ENCODE measurements around the gene CDC42EP2.

The CDC42EP2 gene

DNA sequence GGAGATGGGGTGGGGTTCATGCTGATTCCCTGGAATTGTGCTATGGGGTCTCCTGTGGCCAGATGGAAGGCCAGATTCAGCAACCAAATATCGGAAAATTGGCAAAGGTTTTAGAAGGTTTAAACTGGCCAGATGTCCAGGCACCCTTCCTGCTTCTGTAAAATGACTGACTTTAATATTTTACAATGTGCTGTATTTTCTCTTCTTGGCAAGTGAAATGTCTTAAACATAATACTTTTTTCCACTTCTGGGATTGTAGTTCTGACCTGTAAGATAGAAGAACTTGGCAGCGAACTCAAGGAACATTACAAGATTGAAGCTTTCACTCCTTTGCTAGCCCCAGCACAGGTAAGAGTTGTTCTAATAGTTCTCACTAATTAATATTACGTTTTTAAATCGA lies 35.4 kb upstream of the CDC42EP2 start:
- TF ChIP-seq, protein P1, sequence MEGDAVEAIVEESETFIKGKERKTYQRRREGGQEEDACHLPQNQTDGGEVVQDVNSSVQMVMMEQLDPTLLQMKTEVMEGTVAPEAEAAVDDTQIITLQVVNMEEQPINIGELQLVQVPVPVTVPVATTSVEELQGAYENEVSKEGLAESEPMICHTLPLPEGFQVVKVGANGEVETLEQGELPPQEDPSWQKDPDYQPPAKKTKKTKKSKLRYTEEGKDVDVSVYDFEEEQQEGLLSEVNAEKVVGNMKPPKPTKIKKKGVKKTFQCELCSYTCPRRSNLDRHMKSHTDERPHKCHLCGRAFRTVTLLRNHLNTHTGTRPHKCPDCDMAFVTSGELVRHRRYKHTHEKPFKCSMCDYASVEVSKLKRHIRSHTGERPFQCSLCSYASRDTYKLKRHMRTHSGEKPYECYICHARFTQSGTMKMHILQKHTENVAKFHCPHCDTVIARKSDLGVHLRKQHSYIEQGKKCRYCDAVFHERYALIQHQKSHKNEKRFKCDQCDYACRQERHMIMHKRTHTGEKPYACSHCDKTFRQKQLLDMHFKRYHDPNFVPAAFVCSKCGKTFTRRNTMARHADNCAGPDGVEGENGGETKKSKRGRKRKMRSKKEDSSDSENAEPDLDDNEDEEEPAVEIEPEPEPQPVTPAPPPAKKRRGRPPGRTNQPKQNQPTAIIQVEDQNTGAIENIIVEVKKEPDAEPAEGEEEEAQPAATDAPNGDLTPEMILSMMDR (IDR thresholded peaks at IDR 0.05; ENCODE audit: low read depth, low read length, poor library complexity, severe bottlenecking), result no peak
- no peak for TF ChIP-seq EZH2phosphoT487 (IDR thresholded peaks at IDR 0.05; ENCODE audit: borderline replicate concordance, low read length)
- peaks cover 4% of the 10 kb centered on the region; the same call in 1 of the 2 replicates for H3K4me1 ChIP-seq (ENCODE audit: control insufficient read depth, low read length)
- peaks cover 91% of the 10 kb centered on the region for H3K36me3 ChIP-seq (ENCODE audit: control insufficient read depth, low read length)
- no peak overlapping the region for H3K4me3 ChIP-seq (ENCODE audit: low read length)
- H3F3A ChIP-seq (ENCODE audit: control insufficient read depth, insufficient read depth), result 0 out of 2 replicates have a peak, but pooled peaks cover 2% of the 10 kb centered on the region
- H3K27ac ChIP-seq (ENCODE audit: low read depth, low read length), result no peak overlapping the region
- no peaks in the 10 kb centered on the region for H3K9me2 ChIP-seq (replicated peaks; ENCODE audit: control insufficient read depth, low read length)
- H4K20me1 ChIP-seq (ENCODE audit: control insufficient read depth, insufficient read depth, low read depth, low read length), result no peaks in the 10 kb centered on the region
- no peak overlapping the region for H3K4me2 ChIP-seq (ENCODE audit: low read length)
- no peaks in the 10 kb centered on the region for H3K27me3 ChIP-seq (ENCODE audit: control insufficient read depth, low read length)
- no peaks in the 10 kb centered on the region for H3K79me2 ChIP-seq (ENCODE audit: control insufficient read depth, low read length)
- H3K9me3 ChIP-seq (ENCODE audit: control insufficient read depth, insufficient read depth, low read length), result no peaks in the 10 kb centered on the region

GRCh38 chr11:65279741-65280440 lies 34.8 kb upstream of the CDC42EP2 start:
- H3K4me1 ChIP-seq (ENCODE audit: control insufficient read depth, low read length), result peaks cover 4% of the 10 kb centered on the region; the same call in 1 of the 2 replicates
- H3K4me2 ChIP-seq (ENCODE audit: low read length), result no peak overlapping the region
- H3K27me3 ChIP-seq (ENCODE audit: control insufficient read depth, low read length), result no peaks in the 10 kb centered on the region
- no peaks in the 10 kb centered on the region for H3K9me3 ChIP-seq (ENCODE audit: control insufficient read depth, insufficient read depth, low read length)
- H3K9me2 ChIP-seq (replicated peaks; ENCODE audit: control insufficient read depth, low read length), result no peaks in the 10 kb centered on the region
- no peaks in the 10 kb centered on the region for H3K79me2 ChIP-seq (ENCODE audit: control insufficient read depth, low read length)
- peaks cover 97% of the 10 kb centered on the region for H3K36me3 ChIP-seq (ENCODE audit: control insufficient read depth, low read length)
- H3K27ac ChIP-seq (ENCODE audit: low read depth, low read length), result no peak overlapping the region
- H3F3A ChIP-seq (ENCODE audit: control insufficient read depth, insufficient read depth), result 0 out of 2 replicates have a peak, but pooled peaks cover 2% of the 10 kb centered on the region
- no peak for TF ChIP-seq EZH2phosphoT487 (IDR thresholded peaks at IDR 0.05; ENCODE audit: borderline replicate concordance, low read length)
- TF ChIP-seq, protein P1 (IDR thresholded peaks at IDR 0.05; ENCODE audit: low read depth, low read length, poor library complexity, severe bottlenecking), result no peak
- no peaks in the 10 kb centered on the region for H4K20me1 ChIP-seq (ENCODE audit: control insufficient read depth, insufficient read depth, low read depth, low read length)
- H3K4me3 ChIP-seq (ENCODE audit: low read length), result no peak overlapping the region

GRCh38 chr11:65280646-65281045 lies 34.0 kb upstream of the CDC42EP2 start:
- H3K4me2 ChIP-seq (ENCODE audit: low read length), result no peak overlapping the region
- H3K36me3 ChIP-seq (ENCODE audit: control insufficient read depth, low read length), result peaks cover 97% of the 10 kb centered on the region
- 0 out of 2 replicates have a peak, but pooled peaks cover 1% of the 10 kb centered on the region for H3F3A ChIP-seq (ENCODE audit: control insufficient read depth, insufficient read depth)

More at GRCh38 chr11:65280646-65281045, 34.0 kb upstream of the CDC42EP2 start:
- no peak overlapping the region for H3K4me3 ChIP-seq (ENCODE audit: low read length)
- TF ChIP-seq EZH2phosphoT487 (IDR thresholded peaks at IDR 0.05; ENCODE audit: borderline replicate concordance, low read length), result no peak
- TF ChIP-seq, protein P1 (IDR thresholded peaks at IDR 0.05; ENCODE audit: low read depth, low read length, poor library complexity, severe bottlenecking), result no peak
- H3K27ac ChIP-seq (ENCODE audit: low read depth, low read length), result no peak overlapping the region
- H3K9me3 ChIP-seq (ENCODE audit: control insufficient read depth, insufficient read depth, low read length), result no peaks in the 10 kb centered on the region
- peaks cover 4% of the 10 kb centered on the region; the same call in 1 of the 2 replicates for H3K4me1 ChIP-seq (ENCODE audit: control insufficient read depth, low read length)
- H3K79me2 ChIP-seq (ENCODE audit: control insufficient read depth, low read length), result no peaks in the 10 kb centered on the region
- no peaks in the 10 kb centered on the region for H4K20me1 ChIP-seq (ENCODE audit: control insufficient read depth, insufficient read depth, low read depth, low read length)
- H3K27me3 ChIP-seq (ENCODE audit: control insufficient read depth, low read length), result no peaks in the 10 kb centered on the region
- H3K9me2 ChIP-seq (replicated peaks; ENCODE audit: control insufficient read depth, low read length), result no peaks in the 10 kb centered on the region

Data from DOHH2 (cell line).